ENCODE measurements around the gene CAMK2N1.
A peak's percentile ranks its signal among the peaks of the same experiment; 100 is the strongest.
"Not testable (repeated sequence)": the region's sequence is repeated elsewhere in the genome, so short reads cannot be mapped to it uniquely, and the experiment has no call there.

The CAMK2N1 gene

GRCh38 chr1:20485527-20486456 is at the start of gene CAMK2N1:
TSS of gene CAMK2N1 (minus strand) at chr1:20486210. CDS start at chr1:20485379, 831 bp downstream.
- TF ChIP-seq ZNF274 (IDR thresholded peaks at IDR 0.05; ENCODE audit: low read depth, low read length), result no peak
- peak within 1 kb of the TSS; percentile 22; the same call in 1 of the 2 replicates for H3K4me3 ChIP-seq (ENCODE audit: low read length)

- no peak overlapping the region for H3K4me3 ChIP-seq (ENCODE audit: low read length)
- no peak for TF ChIP-seq ZNF274 (IDR thresholded peaks at IDR 0.05; ENCODE audit: low read depth, low read length)
These were observed 48.8 kb upstream of the CAMK2N1 start for GRCh38 chr1:20534659-20535417.

GRCh38 chr1:20533635-20534034 is 47.6 kb upstream of the CAMK2N1 start:
- no peak for TF ChIP-seq ZNF274 (IDR thresholded peaks at IDR 0.05; ENCODE audit: low read depth, low read length)
- H3K4me3 ChIP-seq (ENCODE audit: low read length), result no peak overlapping the region

- no peak overlapping the region for H3K4me3 ChIP-seq (ENCODE audit: low read length)
- no peak for TF ChIP-seq ZNF274 (IDR thresholded peaks at IDR 0.05; ENCODE audit: low read depth, low read length)
These were observed 44.9 kb upstream of the CAMK2N1 start for GRCh38 chr1:20530901-20531300.

- TF ChIP-seq ZNF274 (IDR thresholded peaks at IDR 0.05; ENCODE audit: low read depth, low read length), result no peak
These were observed 44.3 kb upstream of the CAMK2N1 start for GRCh38 chr1:20530306-20530705.

GRCh38 chr1:20528221-20528620 is 42.2 kb upstream of the CAMK2N1 start:
- no peak overlapping the region for H3K4me3 ChIP-seq (ENCODE audit: low read length)
- TF ChIP-seq ZNF274 (IDR thresholded peaks at IDR 0.05; ENCODE audit: low read depth, low read length), result no peak

More at GRCh38 chr1:20530306-20530705, 44.3 kb upstream of the CAMK2N1 start:
- H3K4me3 ChIP-seq (ENCODE audit: low read length), result no peak overlapping the region

- no peak overlapping the region for H3K4me3 ChIP-seq (ENCODE audit: low read length)
- no peak for TF ChIP-seq ZNF274 (IDR thresholded peaks at IDR 0.05; ENCODE audit: low read depth, low read length)
These were observed 40.3 kb upstream of the CAMK2N1 start for GRCh38 chr1:20526267-20526666.

GRCh38 chr1:20521960-20522861 is 36.2 kb upstream of the CAMK2N1 start:
- no peak for TF ChIP-seq ZNF274 (IDR thresholded peaks at IDR 0.05; ENCODE audit: low read depth, low read length)
- H3K4me3 ChIP-seq (ENCODE audit: low read length), result no peak overlapping the region

GRCh38 chr1:20519609-20520262 is 33.7 kb upstream of the CAMK2N1 start:
- H3K4me3 ChIP-seq (ENCODE audit: low read length), result not testable (repeated sequence)

GRCh38 chr1:20511518-20512428 is 25.8 kb upstream of the CAMK2N1 start:
- no peak overlapping the region for H3K4me3 ChIP-seq (ENCODE audit: low read length)
- TF ChIP-seq ZNF274 (IDR thresholded peaks at IDR 0.05; ENCODE audit: low read depth, low read length), result no peak

GRCh38 chr1:20508411-20508771 is 22.4 kb upstream of the CAMK2N1 start:
- no peak for TF ChIP-seq ZNF274 (IDR thresholded peaks at IDR 0.05; ENCODE audit: low read depth, low read length)
- peak overlapping the region; percentile 95 for H3K4me3 ChIP-seq (ENCODE audit: low read length)

- TF ChIP-seq ZNF274 (IDR thresholded peaks at IDR 0.05; ENCODE audit: low read depth, low read length), result no peak
- peak within 1 kb of the TSS; percentile 95 for H3K4me3 ChIP-seq (ENCODE audit: low read length)
These were observed 21.8 kb upstream of the CAMK2N1 start, which contains the start of gene MUL1 for GRCh38 chr1:20507564-20508410. TSS of gene MUL1 (minus strand) at chr1:20508151. CDS start at chr1:20508024, 127 bp downstream.
